Muscle of leg (tissue), 11 donors: Measurements from ENCODE around the gene SUPT20HL2. TPM values are rescaled to one million over a fixed set of nuclear protein-coding genes. Genes with fewer than 3 reads are reported as not detected.
A peak's percentile ranks its signal among the peaks of the same experiment; 100 is the strongest.
"Not testable (repeated sequence)": the region's sequence is repeated elsewhere in the genome, so short reads cannot be mapped to it uniquely, and the experiment has no call there.

Source experiments
- DNase-seq: peaks from one replicate; pipeline ENCODE4 v3.0.0; 2013
- H3K27ac ChIP-seq: one replicate; pipeline ENCODE4 v1.5.1; 2013; ENCODE audit warnings: mild to moderate bottlenecking, low read length, control low read depth
- H3K27me3 ChIP-seq: one replicate; pipeline ENCODE4 v1.6.1; 2013; ENCODE audit warnings: low read length; ENCODE audit not compliant: control insufficient read depth, insufficient read depth
- H3K36me3 ChIP-seq: one replicate; pipeline ENCODE4 v1.6.1; 2013; ENCODE audit warnings: low read length; ENCODE audit not compliant: control insufficient read depth, insufficient read depth
- H3K4me1 ChIP-seq: one replicate; pipeline ENCODE4 v1.6.1; 2013; ENCODE audit warnings: low read length; ENCODE audit not compliant: control insufficient read depth, insufficient read depth
- H3K4me3 ChIP-seq: one replicate; pipeline ENCODE4 v1.5.1; 2013; ENCODE audit warnings: low read length, control low read depth
- H3K9me3 ChIP-seq: replicated peaks from 2 replicates; pipeline ENCODE4 v1.6.1; 2013; ENCODE audit warnings: low read depth, low read length; ENCODE audit not compliant: control insufficient read depth
- WGBS: methylation state at CpG from one replicate; pipeline ENCODE4 v1.1.5; 2013; ENCODE audit warnings: missing lambda C conversion rate; ENCODE audit not compliant: insufficient coverage; 5-methylcytosine and 5-hydroxymethylcytosine counted together
- polyA plus RNA-seq, 8 donors: library from polyadenylated mRNA; unstranded; fragments of 120-200 nt; gene quantifications; one replicate each; pipeline versions ENCODE4 v1.2.1 to v1.2.3, GENCODE V29; 2013; ENCODE audit warnings: inconsistent platforms in 1 of 8, low replicate concordance in 1 of 8; ENCODE audit not compliant: insufficient read length in 8 of 8, insufficient read depth in 1 of 8
- total RNA-seq: library from RNA; stranded (reverse); fragments of 120-200 nt; gene quantifications from one replicate; pipeline ENCODE4 v1.2.4, GENCODE V29; 2013

The SUPT20HL2 gene
- total and polyA plus RNA-seq, 9 donors = 0.09 to 0.22 (median 0.12) TPM; not detected in 2

DNA sequence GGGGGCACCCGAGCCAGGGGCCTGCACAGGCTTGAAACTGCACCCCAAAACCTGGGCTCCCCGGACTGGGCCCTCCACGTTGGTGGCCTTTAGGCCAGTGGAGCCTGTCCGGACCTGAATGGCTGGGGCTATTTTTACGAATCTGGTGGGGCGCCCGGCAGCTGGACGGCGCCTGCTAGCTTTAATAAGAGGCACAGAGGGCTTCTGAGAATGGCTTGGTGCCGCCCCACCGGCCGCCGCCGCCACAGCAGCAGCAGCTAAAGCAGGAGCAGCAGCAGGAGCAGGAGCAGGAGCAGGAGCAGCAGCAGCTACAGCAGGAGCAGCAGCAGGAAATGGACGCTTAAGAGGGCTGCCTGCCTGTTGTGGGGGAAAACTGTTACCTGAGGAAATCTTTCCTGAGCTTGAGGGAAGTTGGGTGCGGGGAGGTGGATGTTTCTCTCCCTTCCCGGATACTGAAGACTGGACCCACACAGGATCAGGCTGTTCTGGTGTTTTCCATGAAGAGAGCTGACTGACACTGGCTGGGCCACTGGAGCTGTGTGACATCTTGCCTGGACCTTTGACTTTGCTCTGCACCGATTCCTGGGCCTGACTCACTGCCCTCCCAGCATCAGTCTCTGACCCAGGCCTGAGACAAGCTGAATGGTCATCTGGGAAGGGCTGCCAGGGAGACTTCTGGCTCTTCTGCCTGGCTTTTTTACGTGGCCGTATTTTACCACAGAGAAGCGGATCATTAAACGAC is 2.2 kb downstream of the SUPT20HL2 start:
- H3K27ac ChIP-seq, H3K36me3 ChIP-seq, DNase-seq, H3K4me1 ChIP-seq, H3K9me3 ChIP-seq, H3K4me3 ChIP-seq: not testable (repeated sequence)
- WGBS = 53% methylated on average over 14 of the region's 22 CpGs
- H3K27me3 ChIP-seq = peaks cover 24% of the 10 kb centered on the region

DNA sequence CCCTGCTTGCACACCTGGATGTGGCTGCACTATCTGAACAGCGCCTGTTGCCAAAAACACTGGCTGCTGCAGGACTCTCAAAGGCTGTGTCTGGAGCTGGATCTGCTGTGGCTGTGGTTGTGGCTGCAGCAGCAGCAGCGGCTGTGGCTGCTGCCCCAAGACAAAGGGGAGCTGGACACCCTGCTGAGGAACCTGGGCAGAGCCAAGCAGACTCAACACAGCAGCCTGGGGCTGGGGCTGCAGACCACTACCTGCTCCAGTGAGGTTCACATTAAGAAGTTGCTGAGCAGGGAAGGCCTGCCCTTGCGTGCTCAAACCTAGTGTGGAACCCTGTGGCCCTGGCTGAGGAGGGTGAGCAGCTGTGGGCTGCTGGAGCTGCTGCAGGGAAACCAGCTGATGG is 3.0 kb downstream of the SUPT20HL2 start:
- not testable (repeated sequence) for H3K4me3 ChIP-seq, DNase-seq, H3K36me3 ChIP-seq, H3K27ac ChIP-seq, H3K9me3 ChIP-seq, H3K4me1 ChIP-seq
- 57% methylated on average over 3 of the region's 3 CpGs for WGBS
- peaks cover 29% of the 10 kb centered on the region for H3K27me3 ChIP-seq

DNA sequence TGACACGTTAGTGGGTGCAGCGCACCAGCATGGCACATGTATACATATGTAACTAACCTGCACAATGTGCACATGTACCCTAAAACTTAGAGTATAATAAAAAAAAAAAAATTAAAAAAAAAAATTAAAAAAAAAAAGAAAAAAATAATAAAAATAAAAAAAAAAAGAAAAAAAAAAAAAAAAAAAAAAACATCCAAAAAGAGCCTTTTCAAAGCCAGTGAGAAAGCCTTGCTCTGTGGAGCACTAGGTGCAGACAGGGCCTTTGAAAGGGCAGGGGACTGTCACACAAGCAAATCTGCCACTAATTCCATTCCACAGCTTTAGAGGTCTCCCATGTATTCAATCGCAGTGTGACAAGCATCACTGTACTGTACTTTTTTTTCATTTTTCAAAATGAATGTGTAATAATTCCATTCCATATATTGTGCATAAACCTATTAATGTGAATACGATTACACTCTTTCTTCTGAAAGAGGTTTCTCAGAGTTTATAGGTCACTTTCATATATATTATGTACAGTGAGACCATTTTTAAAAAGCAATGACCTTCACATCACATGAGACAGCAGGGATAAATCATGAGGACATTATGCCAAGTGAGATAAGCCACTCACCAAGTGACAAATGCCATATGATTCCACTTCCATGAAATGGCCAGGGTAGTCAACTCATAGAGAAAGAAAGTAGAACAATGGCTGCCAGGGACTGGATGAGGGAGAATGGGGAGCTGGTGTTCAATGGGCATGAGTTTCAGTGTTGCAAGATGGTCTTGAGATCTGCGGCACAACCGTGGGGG is 4.1 kb downstream of the SUPT20HL2 start:
- H3K36me3 ChIP-seq, H3K27ac ChIP-seq, H3K4me3 ChIP-seq, DNase-seq, H3K9me3 ChIP-seq, H3K4me1 ChIP-seq: not testable (repeated sequence)
- peaks cover 27% of the 10 kb centered on the region for H3K27me3 ChIP-seq
- WGBS = no CpG with 5 or more reads among the region's 6 CpGs

DNA sequence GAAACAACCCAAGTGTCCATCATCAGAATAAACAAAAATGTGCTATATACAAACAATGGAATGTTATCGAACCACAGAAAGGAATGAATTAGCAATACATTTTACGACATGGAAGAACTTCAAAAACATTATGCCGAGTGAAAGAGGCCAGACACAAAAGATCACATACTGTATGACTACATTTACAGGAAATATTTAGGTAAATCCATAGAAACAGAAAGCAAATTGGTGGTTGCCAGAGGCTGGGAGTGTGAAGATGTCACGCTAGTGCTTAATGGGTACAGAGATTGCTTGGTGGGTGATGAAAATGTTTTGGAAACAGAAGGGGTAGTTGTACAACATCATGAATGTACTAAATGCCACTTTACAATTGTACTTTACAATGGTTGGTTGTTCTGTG is 5.1 kb downstream of the SUPT20HL2 start:
- DNase-seq, H3K36me3 ChIP-seq, H3K9me3 ChIP-seq, H3K4me1 ChIP-seq, H3K4me3 ChIP-seq, H3K27ac ChIP-seq: not testable (repeated sequence)
- peaks cover 25% of the 10 kb centered on the region for H3K27me3 ChIP-seq
- no CpG with 5 or more reads among the region's 4 CpGs for WGBS

DNA sequence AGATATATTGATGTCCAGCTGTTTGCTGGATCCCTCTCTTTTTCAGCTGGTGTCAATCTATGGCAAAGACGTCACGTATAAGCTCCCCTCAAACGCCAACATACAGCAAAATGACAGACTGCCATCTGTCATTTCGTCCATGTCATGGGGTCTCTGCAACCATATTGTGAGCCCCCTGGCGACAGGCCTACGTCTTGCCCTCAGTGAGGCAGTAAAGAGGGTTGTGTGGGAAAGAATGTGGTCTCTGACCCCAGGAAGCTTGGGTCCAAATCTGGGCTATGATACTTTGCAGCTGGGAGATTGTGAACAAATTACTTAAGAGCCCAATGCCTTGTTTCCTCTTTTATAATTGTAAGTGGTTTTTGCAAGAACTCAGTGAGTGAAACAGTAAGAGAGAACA is 7.4 kb downstream of the SUPT20HL2 start:
- Histone ChIP-seq H3K4me3 (no peak overlapping the region), H3K9me3 (no peaks in the 10 kb centered on the region), H3K36me3 (no peaks in the 10 kb centered on the region), H3K27me3 (peaks cover 29% of the 10 kb centered on the region), H3K27ac (no peak overlapping the region), H3K4me1 (peaks cover 2% of the 10 kb centered on the region)
- no peak for DNase-seq
- no CpG with 5 or more reads among the region's 6 CpGs for WGBS

DNA sequence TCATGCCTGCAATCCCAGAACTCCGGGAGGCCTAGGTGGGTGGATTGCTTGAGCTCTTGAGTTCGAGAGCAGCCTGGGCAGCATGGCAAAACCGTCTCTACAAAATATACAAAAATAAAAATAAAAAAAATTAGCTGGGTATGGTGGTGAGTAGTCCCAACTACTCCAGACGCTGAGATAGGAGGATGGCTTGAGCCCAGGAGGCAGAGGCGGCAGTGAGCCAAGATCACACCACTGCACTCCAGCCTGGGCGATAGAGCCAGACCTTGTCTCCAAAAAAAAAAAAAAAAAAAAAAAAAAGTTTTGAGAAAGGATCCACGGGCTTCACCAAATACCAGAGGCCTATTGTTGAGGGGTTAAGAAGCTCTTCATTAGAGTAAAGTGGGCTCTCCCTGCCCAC is 8.0 kb downstream of the SUPT20HL2 start:
- Histone ChIP-seq H3K4me3 (no peak overlapping the region), H3K36me3 (no peaks in the 10 kb centered on the region), H3K9me3 (no peaks in the 10 kb centered on the region), H3K27ac (no peak overlapping the region), H3K4me1 (peaks cover 2% of the 10 kb centered on the region), H3K27me3 (peaks cover 28% of the 10 kb centered on the region)
- DNase-seq = no peak
- WGBS = no CpG with 5 or more reads among the region's 7 CpGs

DNA sequence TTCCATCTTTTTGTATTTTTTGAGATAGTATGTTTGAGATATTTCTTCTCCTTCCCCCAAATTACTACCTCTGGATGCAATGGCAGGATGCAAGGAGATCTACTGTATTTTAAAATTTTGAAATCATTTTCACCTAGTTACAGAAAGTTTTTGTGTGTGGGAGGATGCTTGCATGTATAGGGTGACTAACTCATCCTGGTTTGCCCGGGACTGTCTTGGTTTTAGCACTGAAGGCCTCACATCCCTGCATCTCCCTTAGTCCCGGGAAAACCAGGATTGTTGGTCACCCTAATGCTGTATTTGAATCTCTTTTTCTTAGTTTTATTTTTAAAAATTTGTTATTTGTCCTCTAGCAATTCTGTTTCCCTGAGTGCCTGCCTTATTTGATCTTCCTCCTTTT is 12.1 kb downstream of the SUPT20HL2 start:
- no peak for DNase-seq
- Histone ChIP-seq H3K27ac (no peak overlapping the region), H3K4me3 (no peak overlapping the region), H3K4me1 (peaks cover 2% of the 10 kb centered on the region), H3K36me3 (no peaks in the 10 kb centered on the region), H3K27me3 (peaks cover 39% of the 10 kb centered on the region), H3K9me3 (no peaks in the 10 kb centered on the region)
- 33% methylated on average over 1 of the region's 2 CpGs for WGBS

DNA sequence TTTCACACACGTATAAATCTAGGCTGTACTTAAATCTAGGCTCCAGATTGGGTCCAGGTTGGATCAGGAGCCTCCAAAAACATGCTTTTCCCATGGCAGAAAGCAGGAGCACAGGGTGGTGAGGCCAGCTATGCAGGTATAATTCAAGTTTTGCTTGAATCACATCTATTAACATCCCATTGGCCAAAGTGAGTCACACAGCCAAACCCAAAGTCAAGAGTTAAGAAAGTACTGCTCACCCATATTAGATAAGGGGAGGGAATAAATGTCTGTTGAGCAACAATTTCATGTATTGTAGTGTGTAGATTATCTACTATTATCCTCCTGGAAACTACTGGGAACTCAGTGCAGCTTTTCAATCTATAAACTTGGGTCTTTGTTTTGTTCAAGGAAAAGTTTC is 12.8 kb downstream of the SUPT20HL2 start:
- Histone ChIP-seq H3K27me3 (peaks cover 38% of the 10 kb centered on the region), H3K4me1 (peaks cover 2% of the 10 kb centered on the region), H3K9me3 (no peaks in the 10 kb centered on the region), H3K36me3 (no peaks in the 10 kb centered on the region), H3K27ac (no peak overlapping the region), H3K4me3 (no peak overlapping the region)
- no CpG with 5 or more reads among the region's 1 CpG for WGBS
- no peak for DNase-seq

DNA sequence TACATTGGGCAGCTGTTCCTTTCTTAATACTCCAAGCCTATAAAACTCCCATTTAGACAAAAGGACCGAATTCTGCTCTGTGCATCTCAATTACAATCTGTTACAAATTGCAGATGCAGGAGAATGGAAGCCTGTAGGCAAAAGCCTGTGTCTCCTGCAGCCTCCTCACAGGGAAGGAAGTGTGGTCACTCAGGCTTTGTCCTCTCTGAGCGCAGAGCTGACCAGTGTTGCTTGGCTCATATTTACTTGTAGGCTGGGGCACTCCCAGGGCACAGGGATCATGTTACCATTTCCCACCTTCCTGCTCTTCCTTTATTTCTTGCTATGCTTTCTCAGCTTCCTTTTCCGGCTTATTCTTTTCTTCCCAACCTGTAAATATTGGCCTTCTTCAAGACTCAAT is 15.7 kb downstream of the SUPT20HL2 start:
- peak; percentile 12 for DNase-seq
- H3K27ac ChIP-seq = no peak overlapping the region
- 20% methylated on average over 1 of the region's 3 CpGs for WGBS
- peaks cover 47% of the 10 kb centered on the region for H3K27me3 ChIP-seq
- H3K9me3 ChIP-seq = no peaks in the 10 kb centered on the region
- no peaks in the 10 kb centered on the region for H3K36me3 ChIP-seq
- H3K4me3 ChIP-seq = no peak overlapping the region
- peaks cover 2% of the 10 kb centered on the region for H3K4me1 ChIP-seq

DNA sequence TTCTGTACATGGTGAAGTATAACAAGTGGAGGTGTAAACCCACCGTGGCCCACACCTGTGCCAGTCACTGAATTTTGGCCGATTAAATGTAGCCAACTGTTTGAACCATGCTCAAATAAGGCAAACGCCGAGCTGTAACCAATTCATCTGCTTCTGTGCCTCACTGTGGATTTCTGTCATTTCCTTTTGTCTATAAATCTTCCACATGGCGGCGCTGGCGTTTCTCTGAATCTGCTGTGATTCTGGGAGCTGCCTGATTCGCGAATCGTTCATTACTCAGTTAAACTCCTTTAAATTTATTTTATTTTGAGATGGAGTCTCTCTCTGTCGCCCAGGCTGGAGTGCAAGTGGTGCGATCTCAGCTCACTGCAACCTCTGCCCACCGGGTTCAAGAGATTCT is 19.2 kb downstream of the SUPT20HL2 start:
- H3K9me3 ChIP-seq = no peaks in the 10 kb centered on the region
- peak; percentile 23 for DNase-seq
- no peak overlapping the region for H3K27ac ChIP-seq
- peaks cover 10% of the 10 kb centered on the region for H3K4me1 ChIP-seq
- no peaks in the 10 kb centered on the region for H3K36me3 ChIP-seq
- no peak overlapping the region for H3K4me3 ChIP-seq
- peaks cover 45% of the 10 kb centered on the region for H3K27me3 ChIP-seq
- 37% methylated on average over 9 of the region's 13 CpGs for WGBS
